Measurements from ENCODE around the gene LNX1. TPM values are rescaled to one million over a fixed set of nuclear protein-coding genes. Genes with fewer than 3 reads are reported as not detected.

LNX1 gene
- total and polyA plus RNA-seq, 2 of the 8 experiments (the other 6 are each of a cell fraction or from before 2014, with no cell fraction given), result 2.7 to 3.8 TPM

DNA sequence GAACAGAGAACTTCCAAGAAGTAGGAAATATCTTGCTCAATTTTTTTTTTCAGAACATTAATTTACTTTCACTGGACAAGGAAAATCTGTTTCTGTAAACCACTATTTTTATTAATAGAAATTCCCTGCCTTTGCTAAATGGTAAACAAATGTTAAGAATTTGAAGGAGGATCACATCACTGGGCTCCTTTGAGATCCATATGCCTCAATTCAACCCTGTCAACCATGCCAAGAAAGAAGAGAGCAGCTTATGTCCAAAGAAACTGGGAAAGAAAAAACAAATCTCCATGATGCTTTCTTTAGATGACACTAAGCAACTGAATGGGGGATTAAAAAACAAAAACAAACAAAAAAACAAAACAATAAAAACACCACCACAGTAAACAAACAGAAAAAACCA is 47.7 kb downstream of the LNX1 start (continued):
- TF ChIP-seq, protein P1, sequence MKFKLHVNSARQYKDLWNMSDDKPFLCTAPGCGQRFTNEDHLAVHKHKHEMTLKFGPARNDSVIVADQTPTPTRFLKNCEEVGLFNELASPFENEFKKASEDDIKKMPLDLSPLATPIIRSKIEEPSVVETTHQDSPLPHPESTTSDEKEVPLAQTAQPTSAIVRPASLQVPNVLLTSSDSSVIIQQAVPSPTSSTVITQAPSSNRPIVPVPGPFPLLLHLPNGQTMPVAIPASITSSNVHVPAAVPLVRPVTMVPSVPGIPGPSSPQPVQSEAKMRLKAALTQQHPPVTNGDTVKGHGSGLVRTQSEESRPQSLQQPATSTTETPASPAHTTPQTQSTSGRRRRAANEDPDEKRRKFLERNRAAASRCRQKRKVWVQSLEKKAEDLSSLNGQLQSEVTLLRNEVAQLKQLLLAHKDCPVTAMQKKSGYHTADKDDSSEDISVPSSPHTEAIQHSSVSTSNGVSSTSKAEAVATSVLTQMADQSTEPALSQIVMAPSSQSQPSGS (IDR thresholded peaks at IDR 0.05; ENCODE audit: low read length), result no peak

All from H1 (cell line).